ENCODE results near the gene OR2AE1. TPM values are rescaled to one million over a fixed set of nuclear protein-coding genes. Genes with fewer than 3 reads are reported as not detected.

The OR2AE1 gene
- total and polyA plus RNA-seq, 9 of the 15 experiments (the other 6 are each of a cell fraction or from before 2014, with no cell fraction given): 0.27 TPM; not detected in 8

GRCh38 chr7:99863847-99864440 is 12.9 kb downstream of the OR2AE1 start (continued):
- no peak for TF ChIP-seq THAP12 (CRISPR knock-in tag; IDR thresholded peaks at IDR 0.05)
- no peak for TF ChIP-seq SAFB2 (IDR thresholded peaks at IDR 0.05; ENCODE audit: borderline replicate concordance, low read depth, low read length, severe bottlenecking)
- TF ChIP-seq TRIM24 (IDR thresholded peaks at IDR 0.05): no peak
- TF ChIP-seq KLF1 (tag; IDR thresholded peaks at IDR 0.05): no peak
- no peak for TF ChIP-seq SUPT5H (IDR thresholded peaks at IDR 0.05)
- no peak for TF ChIP-seq SMARCA4 (IDR thresholded peaks at IDR 0.05)
- TF ChIP-seq ARID1B (IDR thresholded peaks at IDR 0.05): no peak
- no peak for TF ChIP-seq ZNF184 (CRISPR knock-in tag; IDR thresholded peaks at IDR 0.05)

- peak; percentile 61 for ATAC-seq
- Histone ChIP-seq H4K20me1 (replicated peaks; ENCODE audit: control insufficient read depth, insufficient read depth, low read length) (no peaks in the 10 kb centered on the region), H3K9me3 (replicated peaks; ENCODE audit: control insufficient read depth, insufficient read depth, low read depth, low read length) (no peaks in the 10 kb centered on the region), H3K9ac (ENCODE audit: insufficient read depth in 1 of 2, low read depth in 2 of 2, low read length in 2 of 2) (no peak overlapping the region), H3K36me3 (ENCODE audit: control insufficient read depth, insufficient read depth, low read length) (no peaks in the 10 kb centered on the region), H3K9me1 (ENCODE audit: control insufficient read depth, insufficient read depth, low read length) (no peaks in the 10 kb centered on the region), H3K4me3 (no peak overlapping the region), H3K79me2 (ENCODE audit: control insufficient read depth, insufficient read depth, low read length) (no peaks in the 10 kb centered on the region), H3K27me3 (ENCODE audit: control insufficient read depth in 2 of 2, insufficient read depth in 2 of 2, low read length in 2 of 2) (no peaks in the 10 kb centered on the region; a peak in 1 of 5 replicates), H3K4me1 (replicated peaks in 1 of 2; ENCODE audit: control insufficient read depth in 2 of 2, insufficient read depth in 2 of 2, low read length in 2 of 2) (no peaks in the 10 kb centered on the region), H2AFZ (ENCODE audit: low read depth, low read length) (no peak overlapping the region; the same call in 1 of the 2 replicates), H3K4me2 (ENCODE audit: insufficient read depth, low read length) (no peak overlapping the region), H3K27ac (ENCODE audit: extremely low read depth, low read depth, low read length) (no peak overlapping the region)
- FAIRE-seq: no peak
- DNase-seq (ENCODE audit: extremely low read depth in 1 of 4, low spot score in 3 of 4): no peak
- in situ Hi-C loops (cut with MboI): no loop called here
- intact Hi-C loops (cut with micrococcal nuclease): no loop called here
- POLR2A ChIA-PET: interaction anchor here (0.6 kb wide), 2 partner anchors 9 to 11 kb away, joined by 3 to 4 read pairs; no protein-coding TSS in a partner anchor
- CTCF ChIA-PET (ENCODE audit: low intra/inter-chr PET ratio): no interaction called here
- WGBS (ENCODE audit: insufficient coverage, low coverage, missing lambda C conversion rate): 22% methylated on average over 15 of the region's 15 CpGs
- no TSS peak for BruUV-seq (replicated peaks)
- no peak for TF ChIP-seq HOMEZ (CRISPR knock-in tag; IDR thresholded peaks at IDR 0.05)
- TF ChIP-seq SUPT5H (IDR thresholded peaks at IDR 0.05): no peak
- TF ChIP-seq POLR3A (IDR thresholded peaks at IDR 0.05; ENCODE audit: borderline replicate concordance, extremely low read depth, insufficient read depth, insufficient read length): no peak
- no peak for TF ChIP-seq SAP30 (IDR thresholded peaks at IDR 0.05; ENCODE audit: borderline replicate concordance, insufficient read depth, low read depth, low read length, poor library complexity, severe bottlenecking)
- TF ChIP-seq GMEB1 (CRISPR knock-in tag; IDR thresholded peaks at IDR 0.05): no peak
- TF ChIP-seq SMARCE1 (IDR thresholded peaks at IDR 0.05): no peak
- no peak for TF ChIP-seq ZNF507 (tag; conservative IDR thresholded peaks at IDR 0.05)
Measured at GRCh38 chr7:99860281-99861127, 16.3 kb downstream of the OR2AE1 start.

Data from K562 (cell line).